CMK (cell line): ENCODE results near the gene FRMD5.
"Not testable (repeated sequence)": the region's sequence is repeated elsewhere in the genome, so short reads cannot be mapped to it uniquely, and the experiment has no call there.

Experiments used
- DNase-seq: peaks from one replicate; pipeline ENCODE4 v3.0.0-alpha.2; 2010; ENCODE audit warnings: low read depth

Gene FRMD5

DNA sequence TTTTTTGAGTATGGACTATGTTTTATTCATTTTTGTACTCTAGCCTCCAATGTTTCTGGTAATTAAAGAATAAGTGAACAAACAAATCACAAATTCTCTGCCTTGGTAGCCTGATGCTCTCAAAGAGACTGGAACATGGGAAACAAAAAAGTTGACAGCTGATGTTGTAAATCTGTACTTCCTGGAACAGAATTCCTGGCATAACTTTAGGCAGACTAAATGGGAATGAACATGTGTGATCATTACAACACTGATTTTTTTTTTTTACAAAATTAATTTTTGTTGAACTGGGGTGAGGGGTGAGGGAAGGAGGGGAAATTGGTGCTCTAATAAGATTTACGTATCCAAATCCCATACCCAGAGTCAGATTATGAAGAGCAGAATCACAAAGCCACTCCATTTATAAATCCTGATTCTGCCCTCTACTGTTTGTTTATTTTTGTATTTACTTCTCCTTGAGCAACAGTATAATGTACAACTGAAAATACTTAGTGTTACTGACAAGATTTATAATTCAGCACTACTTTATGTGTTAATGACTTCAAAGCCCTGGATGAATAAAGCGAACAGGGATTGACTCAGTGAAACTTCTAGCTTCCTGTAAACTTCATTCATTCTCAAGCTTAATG, 165.0 kb downstream of the FRMD5 start:
- no peak for DNase-seq

DNA sequence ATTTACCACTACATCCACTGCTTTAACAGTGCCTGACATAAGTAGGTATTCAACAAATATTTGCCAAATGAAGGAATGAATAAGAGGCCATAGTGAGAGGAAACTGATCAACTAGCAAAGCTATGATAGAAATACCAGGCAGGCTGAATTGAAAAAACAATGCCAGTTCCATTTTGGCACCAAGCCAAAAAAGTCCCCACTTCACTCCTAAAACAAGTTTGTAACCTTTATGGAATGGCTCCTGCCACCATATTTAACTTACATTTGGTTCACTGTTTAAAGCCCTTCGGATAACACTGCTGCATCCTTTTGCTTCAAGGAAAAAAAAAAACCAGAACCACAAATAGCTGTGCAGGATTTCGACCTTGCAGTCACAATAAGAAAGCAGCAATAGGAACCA, 166.1 kb downstream of the FRMD5 start:
- DNase-seq = no peak

DNA sequence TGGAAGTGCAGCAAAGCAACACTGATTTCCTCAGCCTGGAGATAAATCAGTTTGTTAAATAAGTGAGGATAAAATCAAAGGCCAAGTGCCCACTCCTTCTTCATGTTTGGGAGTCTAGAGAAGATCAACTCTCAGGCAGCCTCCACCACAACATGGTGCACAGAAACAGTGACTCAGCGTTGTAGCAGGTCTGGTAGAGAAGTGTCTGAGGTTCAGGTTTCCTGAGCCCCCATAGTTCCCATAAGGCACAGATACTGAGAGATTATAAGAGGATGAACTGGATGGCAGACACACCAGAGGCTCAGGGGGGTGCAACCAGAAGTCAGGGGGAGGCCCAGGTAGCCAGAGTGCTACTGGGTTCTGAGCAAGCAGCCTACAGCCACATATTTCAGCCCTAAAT, 166.7 kb downstream of the FRMD5 start:
- no peak for DNase-seq

DNA sequence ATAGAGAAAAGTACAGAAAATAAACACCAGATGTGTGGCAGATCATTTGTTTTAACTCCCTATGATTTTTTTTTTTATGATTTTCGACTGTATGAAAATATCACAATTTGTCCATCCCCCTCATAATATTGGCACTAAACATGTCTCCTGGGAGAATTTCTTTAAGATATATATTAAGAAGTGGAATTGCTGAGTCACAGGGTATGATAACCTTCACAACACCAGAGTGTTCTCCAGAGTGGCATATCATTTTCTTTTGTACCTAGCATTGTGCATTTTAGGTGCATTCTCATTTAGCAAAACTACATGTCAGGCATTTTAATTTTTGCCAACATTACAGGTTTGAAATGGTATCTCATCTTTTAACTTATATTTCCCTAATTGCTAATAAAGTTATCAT, 170.9 kb downstream of the FRMD5 start:
- no peak for DNase-seq

DNA sequence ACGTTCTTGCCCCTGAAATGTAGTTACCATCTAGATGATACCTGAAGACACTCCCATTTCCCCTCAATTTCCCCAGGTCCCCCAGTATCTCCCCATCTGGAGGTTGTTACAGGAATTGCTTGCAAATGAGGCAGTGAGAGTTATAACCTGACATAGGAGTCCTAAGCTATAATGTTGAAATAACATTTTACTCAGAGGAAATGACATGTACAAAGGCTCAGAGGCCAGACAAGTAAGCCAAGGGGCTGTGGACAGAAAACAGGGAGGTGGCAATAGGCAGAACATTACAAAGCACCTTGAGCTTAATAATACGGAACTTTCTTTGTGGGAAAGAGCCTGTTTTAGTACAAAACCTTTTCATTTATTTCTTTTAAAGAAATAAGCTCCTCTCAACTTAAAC, 171.9 kb downstream of the FRMD5 start:
- DNase-seq = no peak

DNA sequence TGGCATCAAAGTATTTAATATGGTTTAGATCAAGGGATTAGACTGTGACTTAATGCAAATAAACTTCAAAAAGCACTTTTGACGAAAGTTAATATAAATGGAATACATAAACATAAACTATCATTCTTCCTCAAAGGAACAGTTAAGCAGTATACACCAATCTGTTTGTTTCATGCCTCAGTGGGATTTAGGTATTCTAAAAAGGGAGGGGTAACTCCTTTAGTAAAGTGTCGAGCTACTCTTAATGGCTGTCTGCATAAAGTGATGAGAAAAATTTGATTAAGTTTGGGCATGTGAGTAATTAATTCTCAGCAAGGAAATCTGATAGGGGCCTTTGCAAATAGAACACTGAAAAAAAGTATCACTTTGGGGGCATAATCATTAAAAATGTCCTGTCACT, 176.9 kb downstream of the FRMD5 start:
- DNase-seq = no peak

DNA sequence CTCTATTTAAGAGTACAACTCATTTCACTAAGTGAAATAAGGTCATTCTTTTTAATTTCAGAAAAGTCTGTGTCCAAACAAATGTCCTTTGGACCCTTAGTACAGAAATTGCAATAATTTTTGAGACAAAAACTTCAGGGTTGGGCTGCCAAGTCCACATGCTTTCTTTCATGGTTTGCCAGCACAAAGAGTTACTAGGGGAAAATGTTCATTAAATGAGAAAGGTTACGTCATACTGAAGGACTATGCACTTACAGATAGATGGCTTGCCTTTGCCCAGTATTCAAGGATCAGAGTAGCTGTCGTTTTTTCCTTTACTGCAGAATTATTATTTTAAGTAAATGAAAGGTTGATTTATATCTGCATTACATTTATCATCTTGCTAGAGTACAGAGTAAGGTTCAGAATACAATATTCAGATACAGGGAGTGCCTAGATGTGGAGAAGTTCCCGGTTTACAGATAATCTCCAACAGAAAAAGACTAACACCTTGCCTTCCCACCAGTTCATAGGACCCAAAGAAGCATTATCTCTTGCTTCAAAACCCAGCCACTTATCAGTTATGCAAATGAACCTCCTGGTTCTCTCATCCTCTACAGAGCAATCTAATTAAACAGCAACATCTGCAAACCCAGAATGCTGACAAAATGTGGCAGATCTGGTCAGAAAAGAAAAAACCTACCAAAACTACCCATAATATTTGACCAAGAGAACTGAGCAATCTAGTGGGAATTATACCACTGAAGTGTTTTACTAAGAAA, 179.3 kb downstream of the FRMD5 start:
- DNase-seq = no peak

DNA sequence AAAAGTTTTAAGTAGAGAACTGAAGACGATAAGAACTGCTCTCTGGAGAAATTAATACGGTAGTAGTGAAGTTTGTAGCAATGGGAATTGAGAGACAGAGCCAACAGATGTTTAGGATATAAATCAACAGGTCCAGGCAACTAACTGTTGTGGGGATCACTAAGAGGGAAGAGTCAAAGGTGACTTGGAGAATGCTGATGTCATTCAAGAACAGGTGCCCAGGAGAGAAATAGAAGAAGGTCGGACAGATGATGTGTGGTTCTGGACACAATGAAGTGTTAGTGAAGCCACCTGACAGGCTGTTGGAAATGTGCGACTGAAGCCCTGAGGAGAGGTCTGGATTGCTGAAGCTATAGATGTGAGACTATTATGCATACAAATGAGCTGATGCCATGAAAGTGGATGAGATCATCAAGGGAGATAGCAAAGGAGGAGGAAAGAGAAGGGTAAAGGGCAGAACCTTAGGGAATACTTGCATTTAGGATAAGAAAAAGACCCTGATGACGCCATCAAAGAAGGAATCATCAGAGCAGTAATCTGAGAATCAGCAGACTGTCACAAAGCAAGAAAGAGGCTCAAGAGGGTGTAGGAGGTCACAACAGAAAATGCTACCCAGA, 183.7 kb downstream of the FRMD5 start:
- no peak for DNase-seq

DNA sequence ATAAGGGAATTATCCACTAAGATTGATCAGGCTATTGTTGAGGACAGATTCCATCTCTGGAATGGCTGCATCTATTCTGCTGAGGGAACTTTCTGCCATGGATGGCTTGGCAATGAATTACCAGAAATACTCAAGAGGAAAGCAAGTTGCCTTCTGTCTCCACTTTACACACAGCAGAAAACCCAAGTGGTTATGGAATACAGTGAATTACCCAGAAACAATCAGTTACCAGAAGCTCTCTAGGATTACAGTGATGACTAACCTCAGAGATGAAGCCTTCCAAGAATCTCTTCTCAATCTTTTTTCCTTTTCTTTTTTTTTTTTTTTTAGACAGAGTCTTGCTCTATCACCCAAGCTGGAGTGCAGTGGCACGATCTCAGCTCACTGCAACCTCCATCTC, 185.0 kb downstream of the FRMD5 start:
- no peak for DNase-seq

DNA sequence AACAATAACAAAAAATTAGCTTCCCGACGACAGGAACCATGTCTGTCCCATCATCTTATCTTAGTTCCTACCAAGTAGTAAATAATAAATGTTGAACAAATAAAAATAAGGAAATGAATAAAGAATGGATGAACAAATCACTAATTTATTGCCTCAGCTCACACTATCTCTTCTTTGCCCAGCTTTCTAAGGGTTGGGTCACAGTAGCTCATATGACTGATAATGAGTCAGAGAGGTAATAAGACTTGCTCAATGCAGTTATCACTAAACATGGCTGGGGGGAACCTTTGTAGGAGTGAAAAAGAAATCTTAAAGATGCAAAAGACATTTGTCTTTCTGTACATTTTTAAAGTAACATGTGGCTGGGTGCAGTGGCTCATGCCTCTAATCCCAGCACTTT, 186.0 kb downstream of the FRMD5 start:
- DNase-seq = no peak

DNA sequence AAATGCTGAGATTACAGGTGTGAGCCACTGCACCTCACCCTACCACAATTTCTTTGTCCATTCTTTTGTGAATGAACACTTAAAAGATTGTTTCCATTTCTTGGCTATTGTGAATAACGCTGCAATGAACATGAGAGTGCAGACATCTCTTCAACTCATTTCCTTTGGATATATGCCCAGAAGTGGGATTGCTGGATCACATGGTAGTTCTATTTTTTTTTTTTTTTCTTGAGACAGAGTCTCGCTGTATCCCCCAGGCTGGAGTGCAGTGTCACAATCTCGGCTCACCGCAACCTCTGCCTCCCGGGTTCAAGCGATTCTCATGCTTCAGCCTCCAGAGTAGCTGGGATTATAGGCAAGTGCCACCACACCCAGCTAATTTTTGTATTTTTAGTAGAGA, 194.8 kb downstream of the FRMD5 start:
- DNase-seq = not testable (repeated sequence)

DNA sequence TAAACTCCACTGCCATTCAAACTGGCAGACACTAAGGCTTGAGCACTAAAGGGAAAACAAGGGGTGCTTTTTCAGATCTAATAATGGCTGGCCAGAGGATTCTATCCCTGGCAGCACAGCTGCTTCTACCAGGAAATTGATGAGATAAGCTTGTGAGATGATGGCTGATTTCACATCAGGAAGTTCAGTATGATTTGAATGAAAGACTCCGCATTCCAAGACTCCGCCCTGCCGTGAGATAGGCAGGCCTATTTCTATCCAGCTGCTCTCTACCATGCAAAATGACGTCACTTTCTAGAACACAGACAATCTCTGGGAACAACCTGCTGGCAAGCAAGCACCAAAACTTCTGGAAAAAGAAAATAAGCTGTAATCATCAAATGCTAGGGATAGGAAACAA, 196.5 kb downstream of the FRMD5 start:
- DNase-seq = no peak

DNA sequence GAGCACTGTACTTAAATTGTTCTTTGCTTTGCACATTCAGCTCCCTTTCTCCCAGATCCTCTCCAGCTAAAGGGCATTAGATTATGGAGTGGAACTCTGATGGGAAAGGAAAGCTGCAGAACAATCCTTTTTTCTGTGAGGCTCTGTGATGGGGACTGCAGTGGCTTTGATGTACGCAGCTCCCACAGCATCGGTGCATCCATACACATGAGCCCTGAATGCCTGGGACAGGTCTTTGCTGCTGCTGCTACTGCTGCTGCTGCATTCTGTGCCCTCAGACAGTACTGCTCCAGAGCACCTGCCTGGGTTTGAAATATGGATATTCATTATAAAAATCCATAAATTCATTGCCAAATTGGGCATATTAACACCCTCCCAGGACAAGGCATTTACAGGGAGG, 203.9 kb downstream of the FRMD5 start:
- DNase-seq = no peak

DNA sequence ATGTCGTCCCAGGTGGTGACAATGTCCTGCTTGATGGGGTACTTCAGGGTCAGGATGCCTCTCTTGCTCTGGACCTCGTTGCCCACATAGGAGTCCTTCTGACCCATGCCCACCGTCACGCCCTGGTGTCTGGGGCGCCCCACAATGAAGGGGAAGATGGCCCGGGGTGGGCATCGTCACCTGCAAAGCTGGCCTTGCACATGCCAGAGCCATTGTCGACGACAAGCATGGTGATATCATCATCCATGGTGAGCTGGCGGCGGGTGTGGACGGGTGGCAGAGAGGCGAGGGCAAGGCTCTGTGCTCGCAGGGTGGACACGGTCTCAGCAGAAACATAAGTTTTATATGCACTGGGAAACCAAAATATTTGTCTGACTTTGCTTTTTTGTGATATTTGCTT, 205.1 kb downstream of the FRMD5 start:
- DNase-seq = no peak

DNA sequence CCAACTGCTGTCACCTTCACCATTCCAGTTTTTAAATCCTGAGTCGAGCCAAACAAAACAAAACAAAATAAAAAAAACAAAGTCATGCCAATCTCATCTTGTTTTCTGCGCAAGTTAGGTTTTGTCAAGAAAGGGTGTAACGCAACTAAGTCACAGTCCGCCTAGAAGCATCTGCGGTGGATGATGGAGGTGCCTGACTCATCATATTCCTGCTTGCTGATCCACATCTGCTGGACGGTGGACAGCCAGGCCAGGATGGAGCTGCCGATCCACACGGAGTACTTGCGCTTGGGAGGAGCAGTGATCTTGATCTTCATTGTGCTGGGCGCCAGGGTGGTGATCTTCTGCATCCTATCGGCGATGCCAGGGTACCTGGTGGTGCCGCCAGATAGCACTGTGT, 206.2 kb downstream of the FRMD5 start:
- DNase-seq = no peak

DNA sequence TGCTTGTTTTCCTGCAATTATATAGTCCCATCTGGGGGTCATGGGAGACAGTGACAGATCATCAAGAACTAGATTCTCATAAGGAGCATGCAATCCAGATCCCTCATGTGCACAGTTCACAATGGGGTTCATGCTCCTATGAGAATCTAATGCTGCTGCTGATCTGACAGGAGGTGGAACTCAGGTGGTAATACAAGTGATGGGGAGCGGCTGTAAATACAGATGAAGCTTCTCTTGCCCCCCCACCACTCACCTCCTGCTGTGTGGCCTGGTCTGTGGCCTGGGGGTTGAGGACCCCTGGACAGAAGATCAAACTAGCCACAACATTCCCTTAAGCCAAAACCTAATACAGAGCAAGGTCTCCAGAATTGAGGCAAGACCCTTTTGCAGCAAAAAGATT, 207.1 kb downstream of the FRMD5 start:
- DNase-seq = no peak

DNA sequence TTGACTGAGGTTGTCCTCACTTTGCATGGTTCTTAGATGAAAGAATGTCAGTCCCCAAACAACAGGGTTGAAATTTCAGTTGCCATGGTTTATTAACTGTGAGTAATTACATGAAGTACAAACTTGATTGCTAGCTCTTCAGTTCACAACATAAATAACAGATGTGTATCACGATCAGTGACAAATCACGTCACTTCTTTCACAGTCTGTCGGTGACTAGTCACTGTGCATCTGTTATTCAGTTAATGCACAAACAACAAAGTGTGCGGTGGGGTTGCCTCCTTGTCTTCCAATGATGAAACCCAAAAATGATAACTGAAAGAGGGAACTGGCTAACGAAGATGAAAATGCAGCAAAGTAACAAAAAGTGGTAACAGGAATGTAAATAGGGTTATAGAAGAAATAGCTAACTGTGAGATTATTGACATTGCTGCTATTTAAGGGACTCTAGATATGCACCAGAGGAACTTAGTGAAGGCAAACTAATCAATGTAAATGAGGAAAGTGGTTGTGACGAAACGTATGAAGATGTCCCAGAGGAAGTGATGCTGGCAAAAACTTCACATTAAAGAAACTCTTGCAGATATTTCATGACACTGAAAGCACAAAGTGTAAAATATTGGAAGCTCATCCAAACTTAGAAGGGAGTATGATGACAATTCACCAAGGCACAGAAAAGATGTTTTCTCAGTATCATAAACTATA, 208.9 kb downstream of the FRMD5 start:
- DNase-seq = no peak

DNA sequence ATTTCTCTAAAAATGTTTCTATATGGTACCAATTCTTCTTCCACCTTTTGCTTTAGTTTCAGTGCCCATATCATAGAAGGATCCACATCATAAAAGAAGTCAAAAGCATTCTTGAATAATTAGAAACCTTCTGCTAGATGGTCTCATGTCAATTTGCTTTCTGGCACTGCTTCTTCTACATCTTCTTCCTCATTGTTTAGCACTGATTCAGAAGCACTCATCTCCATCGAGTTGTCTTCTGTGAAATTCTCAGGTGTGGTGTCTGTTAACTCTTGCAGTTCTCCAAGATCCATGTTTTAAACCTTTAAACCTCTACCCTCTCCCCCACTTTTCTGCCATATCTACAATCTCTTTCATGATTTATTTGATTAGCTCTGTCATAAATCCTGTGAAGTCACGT, 213.5 kb downstream of the FRMD5 start:
- no peak for DNase-seq

DNA sequence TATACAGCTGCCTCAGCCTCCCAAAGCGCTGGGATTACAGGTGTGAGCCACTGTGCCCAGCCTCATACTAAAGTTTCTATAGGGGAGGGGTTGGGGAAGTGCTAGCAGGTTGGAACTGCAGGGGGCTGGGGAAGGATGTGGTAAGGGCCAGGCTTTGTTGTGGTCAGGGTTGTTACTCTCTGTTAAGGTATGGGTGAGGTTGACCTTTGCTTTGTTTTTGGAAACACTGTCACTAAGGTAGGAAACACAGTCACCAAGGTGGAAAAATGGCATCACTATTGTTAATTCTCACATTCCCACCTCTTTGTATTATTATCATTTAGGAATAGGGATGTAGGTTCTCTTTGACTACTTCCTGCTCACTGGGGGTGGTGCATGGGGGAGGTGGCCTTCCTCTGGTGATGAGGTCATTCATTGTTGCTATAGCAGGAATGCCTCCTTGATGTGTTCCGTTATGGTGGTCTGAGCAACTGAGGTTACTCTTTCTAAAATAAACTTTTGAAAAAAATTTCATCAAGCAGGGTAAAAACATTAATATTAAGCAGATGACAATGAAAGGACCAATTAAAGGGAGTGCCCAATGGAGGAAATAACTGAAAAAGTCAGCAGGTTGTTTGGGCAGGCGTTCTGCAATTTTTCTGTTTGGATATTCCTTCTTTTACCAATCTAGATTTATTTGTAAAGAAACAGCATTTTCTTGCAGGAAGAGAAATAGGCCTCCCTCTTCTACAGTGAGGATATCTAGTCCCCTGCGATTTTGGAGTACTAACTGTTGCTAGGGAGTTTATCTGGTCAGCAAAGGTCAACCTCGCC, 217.8 kb downstream of the FRMD5 start:
- DNase-seq = no peak

DNA sequence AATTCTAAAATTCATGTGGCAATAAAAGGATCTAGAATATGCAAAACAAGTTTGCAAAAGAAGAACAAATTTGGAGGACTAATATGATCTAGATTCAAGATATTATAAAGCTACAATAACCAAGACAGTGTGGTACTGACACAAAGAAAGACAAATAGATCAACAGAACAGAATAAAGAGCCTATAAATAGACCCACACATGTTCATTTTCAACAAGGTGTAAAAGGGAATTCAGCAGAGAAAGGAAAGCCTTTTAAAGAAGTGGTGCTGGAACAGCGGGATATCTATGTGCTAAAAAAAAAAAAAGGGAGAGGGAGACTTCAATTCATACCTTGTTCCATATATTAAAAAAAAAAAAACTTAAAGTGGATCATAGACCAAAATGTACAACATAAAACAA, 219.3 kb downstream of the FRMD5 start:
- DNase-seq = no peak

DNA sequence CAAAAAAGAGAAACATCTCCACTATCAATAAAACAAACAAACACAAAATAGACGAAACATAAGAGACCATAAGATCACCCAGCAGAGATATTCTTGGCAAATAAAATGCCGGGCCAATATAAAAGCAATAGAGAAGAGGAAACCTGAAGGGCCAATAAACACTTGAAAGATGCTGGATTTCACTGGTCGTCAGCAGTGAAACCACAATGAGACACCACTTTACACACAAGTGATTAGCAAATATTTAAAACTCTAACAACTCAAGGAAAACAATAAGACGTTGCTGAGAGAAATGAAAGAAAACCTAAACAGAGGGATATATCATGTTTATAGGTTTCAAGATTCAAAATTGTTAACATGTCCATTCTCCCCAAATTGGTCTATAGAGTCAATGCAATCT, 219.7 kb downstream of the FRMD5 start:
- DNase-seq = no peak

DNA sequence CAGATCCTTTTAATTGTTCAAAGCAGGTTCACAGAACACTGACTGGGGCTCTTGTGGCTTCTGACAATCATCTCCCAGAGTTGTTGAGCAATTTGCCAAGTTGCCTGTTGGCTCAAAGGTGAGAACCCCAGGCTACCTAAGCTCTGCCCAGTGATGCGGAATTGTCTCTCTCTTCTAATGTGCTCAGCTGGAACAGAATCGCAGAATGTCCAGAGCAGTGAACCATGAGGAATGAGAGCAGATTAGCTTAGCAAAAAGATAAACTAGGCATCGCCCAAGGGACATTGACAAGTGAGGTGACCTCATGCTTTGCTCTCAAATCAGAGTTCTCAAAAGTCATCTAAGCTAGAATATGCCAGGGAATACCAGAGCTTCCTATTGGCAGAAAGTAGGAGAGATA, 220.2 kb downstream of the FRMD5 start:
- no peak for DNase-seq
